Tibial nerve (tissue), 3 donors: ENCODE data around the gene SLC30A2.

Source experiments
- POLR2A ChIP-seq, 2 donors: fragments of 450-650 bp; IDR thresholded peaks; one replicate each; pipeline ENCODE4 v1.6.1; 2017; ENCODE audit warnings: antibody characterized with exemption in 2 of 2, mild to moderate bottlenecking in 2 of 2, moderate library complexity in 2 of 2
- TF ChIP-seq, protein P1 (sequence below), 5 experiments: fragments of 200-600 bp in 3 of 5; fragments of 450-650 bp in 2 of 5; sonication (generic) in 3 of 5; IDR thresholded peaks; one replicate each; pipeline ENCODE4 v1.5.1; 2016 to 2019; ENCODE audit warnings: antibody characterized with exemption in 5 of 5, mild to moderate bottlenecking in 3 of 5, moderate library complexity in 2 of 5

DNA sequence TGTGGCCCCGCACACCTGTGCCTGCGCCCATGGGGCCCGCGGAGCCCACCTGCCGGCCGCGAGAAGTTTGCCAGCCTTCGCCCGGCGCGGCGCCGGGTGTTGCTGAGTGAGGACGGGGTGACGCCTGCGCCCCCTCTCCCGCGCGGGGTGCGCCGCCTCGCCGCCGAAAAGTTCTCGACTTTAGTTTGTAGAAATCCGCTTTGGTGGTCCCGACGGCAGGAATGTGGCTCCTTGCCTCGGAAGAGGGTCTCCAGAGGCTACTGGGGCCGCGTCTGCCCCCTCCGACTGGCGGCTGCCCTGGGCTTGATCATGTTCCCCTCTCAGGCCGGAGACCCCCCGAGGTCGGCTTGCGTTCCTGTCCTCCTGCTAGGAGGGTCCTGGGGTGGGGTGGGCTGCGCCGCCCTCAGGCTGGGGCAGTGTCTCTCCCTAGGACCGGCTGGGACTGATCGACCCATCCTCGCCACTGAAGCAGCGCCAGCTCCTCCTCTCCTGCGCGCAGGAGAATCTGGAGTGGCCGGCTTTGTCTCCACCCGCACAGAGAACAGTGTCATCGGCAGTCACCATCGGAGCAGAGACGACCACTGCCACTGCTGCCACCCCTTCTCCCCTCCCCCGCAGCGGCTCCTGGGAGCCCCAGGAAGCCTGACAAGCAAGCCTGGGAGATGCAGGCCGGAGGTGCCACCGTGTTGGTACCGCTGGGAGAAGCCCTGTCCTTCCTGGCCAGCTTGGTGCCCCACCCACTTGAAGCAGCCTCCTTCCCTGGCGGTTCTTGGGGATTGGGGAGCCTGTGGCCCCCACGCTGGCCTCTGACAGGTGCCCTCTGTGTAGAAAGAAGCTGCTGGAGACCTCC lies 553 bp upstream of the SLC30A2 start:
- TF ChIP-seq, protein P1, sequence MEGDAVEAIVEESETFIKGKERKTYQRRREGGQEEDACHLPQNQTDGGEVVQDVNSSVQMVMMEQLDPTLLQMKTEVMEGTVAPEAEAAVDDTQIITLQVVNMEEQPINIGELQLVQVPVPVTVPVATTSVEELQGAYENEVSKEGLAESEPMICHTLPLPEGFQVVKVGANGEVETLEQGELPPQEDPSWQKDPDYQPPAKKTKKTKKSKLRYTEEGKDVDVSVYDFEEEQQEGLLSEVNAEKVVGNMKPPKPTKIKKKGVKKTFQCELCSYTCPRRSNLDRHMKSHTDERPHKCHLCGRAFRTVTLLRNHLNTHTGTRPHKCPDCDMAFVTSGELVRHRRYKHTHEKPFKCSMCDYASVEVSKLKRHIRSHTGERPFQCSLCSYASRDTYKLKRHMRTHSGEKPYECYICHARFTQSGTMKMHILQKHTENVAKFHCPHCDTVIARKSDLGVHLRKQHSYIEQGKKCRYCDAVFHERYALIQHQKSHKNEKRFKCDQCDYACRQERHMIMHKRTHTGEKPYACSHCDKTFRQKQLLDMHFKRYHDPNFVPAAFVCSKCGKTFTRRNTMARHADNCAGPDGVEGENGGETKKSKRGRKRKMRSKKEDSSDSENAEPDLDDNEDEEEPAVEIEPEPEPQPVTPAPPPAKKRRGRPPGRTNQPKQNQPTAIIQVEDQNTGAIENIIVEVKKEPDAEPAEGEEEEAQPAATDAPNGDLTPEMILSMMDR (IDR thresholded peaks at IDR 0.05) = no peak
- TF ChIP-seq POLR2A (IDR thresholded peaks at IDR 0.05) = no peak
